Lower leg skin (tissue), 3 donors: ENCODE data around the gene PLXNA3.

Experiments
- POLR2A ChIP-seq, 2 donors: fragments of 450-650 bp; IDR thresholded peaks; one replicate each; pipeline ENCODE4 v1.6.1; 2016 to 2017; ENCODE audit warnings: antibody characterized with exemption in 2 of 2, mild to moderate bottlenecking in 1 of 2, moderate library complexity in 1 of 2
- TF ChIP-seq, protein P1 (sequence below), 3 donors: fragments of 450-650 bp; IDR thresholded peaks; one replicate each; pipeline ENCODE4 v1.5.1; 2016; ENCODE audit warnings: antibody characterized with exemption in 3 of 3, mild to moderate bottlenecking in 3 of 3, moderate library complexity in 2 of 3

DNA sequence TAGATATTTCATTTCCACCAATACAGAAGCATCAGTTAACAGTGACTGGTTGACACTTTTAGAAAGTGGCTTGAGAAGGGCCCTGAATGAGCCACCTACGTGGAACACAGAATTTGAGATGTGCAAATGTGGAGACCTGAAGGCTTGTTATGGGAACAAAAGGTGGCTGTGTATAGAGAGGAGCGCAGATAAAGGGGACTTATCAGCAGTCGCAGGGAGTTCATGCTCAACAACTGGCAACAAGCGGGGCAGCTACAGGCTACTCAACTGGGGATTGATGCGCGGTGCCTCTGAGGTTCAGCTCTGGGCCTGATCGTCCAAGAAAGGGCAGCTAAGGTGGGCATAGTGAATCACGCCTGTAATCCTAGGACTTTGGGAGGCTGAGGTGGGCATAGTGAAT, 61.3 kb downstream of the PLXNA3 start:
- TF ChIP-seq, protein P1, sequence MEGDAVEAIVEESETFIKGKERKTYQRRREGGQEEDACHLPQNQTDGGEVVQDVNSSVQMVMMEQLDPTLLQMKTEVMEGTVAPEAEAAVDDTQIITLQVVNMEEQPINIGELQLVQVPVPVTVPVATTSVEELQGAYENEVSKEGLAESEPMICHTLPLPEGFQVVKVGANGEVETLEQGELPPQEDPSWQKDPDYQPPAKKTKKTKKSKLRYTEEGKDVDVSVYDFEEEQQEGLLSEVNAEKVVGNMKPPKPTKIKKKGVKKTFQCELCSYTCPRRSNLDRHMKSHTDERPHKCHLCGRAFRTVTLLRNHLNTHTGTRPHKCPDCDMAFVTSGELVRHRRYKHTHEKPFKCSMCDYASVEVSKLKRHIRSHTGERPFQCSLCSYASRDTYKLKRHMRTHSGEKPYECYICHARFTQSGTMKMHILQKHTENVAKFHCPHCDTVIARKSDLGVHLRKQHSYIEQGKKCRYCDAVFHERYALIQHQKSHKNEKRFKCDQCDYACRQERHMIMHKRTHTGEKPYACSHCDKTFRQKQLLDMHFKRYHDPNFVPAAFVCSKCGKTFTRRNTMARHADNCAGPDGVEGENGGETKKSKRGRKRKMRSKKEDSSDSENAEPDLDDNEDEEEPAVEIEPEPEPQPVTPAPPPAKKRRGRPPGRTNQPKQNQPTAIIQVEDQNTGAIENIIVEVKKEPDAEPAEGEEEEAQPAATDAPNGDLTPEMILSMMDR (IDR thresholded peaks at IDR 0.05) = no peak
- no peak for TF ChIP-seq POLR2A (IDR thresholded peaks at IDR 0.05)
